Neutrophil (primary cell): ENCODE measurements around the gene KLHL17.

Experiments used
- H3K27ac ChIP-seq: fragments of 200-600 bp; sonication (generic); 2 replicates; pipeline ENCODE4 v1.5.1; 2016; ENCODE audit warnings: mild to moderate bottlenecking, moderate library complexity
- H3K27me3 ChIP-seq: fragments of 200-600 bp; sonication (generic); 2 replicates; pipeline ENCODE4 v1.6.0; 2016; ENCODE audit warnings: mild to moderate bottlenecking
- H3K36me3 ChIP-seq: fragments of 200-600 bp; sonication (generic); 2 replicates; pipeline ENCODE4 v1.5.1; 2017
- H3K4me1 ChIP-seq, 2 experiments: fragments of 200-600 bp in 1 of 2; sonication (generic) in 1 of 2; 1 replicate in 1 of 2; 2 replicates in 1 of 2; pipeline versions ENCODE4 v1.5.1 to v1.6.1; 2013 to 2016; ENCODE audit warnings: low read depth in 1 of 2, low read length in 1 of 2, mild to moderate bottlenecking in 1 of 2, moderate library complexity in 1 of 2; ENCODE audit not compliant: control insufficient read depth in 1 of 2, insufficient read depth in 1 of 2
- H3K4me3 ChIP-seq, 2 experiments: fragments of 200-600 bp in 1 of 2; sonication (generic) in 1 of 2; 1 replicate in 1 of 2; 2 replicates in 1 of 2; pipeline ENCODE4 v1.5.1; 2013 to 2016; ENCODE audit warnings: low read depth in 1 of 2, low read length in 1 of 2, mild to moderate bottlenecking in 1 of 2, moderate library complexity in 1 of 2
- H3K9me3 ChIP-seq: fragments of 200-600 bp; sonication (generic); 2 replicates; pipeline ENCODE4 v1.5.1; 2016
- TF ChIP-seq, protein P1 (sequence below): fragments of 200-600 bp; sonication (generic); IDR thresholded peaks from 2 replicates; pipeline ENCODE4 v1.5.1; 2016; ENCODE audit warnings: antibody characterized with exemption

The KLHL17 gene

GRCh38 chr1:953524-954320, 6.7 kb upstream of the KLHL17 start:
- peaks cover 57% of the 10 kb centered on the region for H3K36me3 ChIP-seq
- no peak overlapping the region for H3K27ac ChIP-seq
- H3K4me1 ChIP-seq: peaks cover 16 to 20% of the 10 kb centered on the region in 2 experiments
- H3K4me3 ChIP-seq: no peak overlapping the region
- no peaks in the 10 kb centered on the region for H3K27me3 ChIP-seq
- H3K9me3 ChIP-seq: no peaks in the 10 kb centered on the region
- TF ChIP-seq, protein P1, sequence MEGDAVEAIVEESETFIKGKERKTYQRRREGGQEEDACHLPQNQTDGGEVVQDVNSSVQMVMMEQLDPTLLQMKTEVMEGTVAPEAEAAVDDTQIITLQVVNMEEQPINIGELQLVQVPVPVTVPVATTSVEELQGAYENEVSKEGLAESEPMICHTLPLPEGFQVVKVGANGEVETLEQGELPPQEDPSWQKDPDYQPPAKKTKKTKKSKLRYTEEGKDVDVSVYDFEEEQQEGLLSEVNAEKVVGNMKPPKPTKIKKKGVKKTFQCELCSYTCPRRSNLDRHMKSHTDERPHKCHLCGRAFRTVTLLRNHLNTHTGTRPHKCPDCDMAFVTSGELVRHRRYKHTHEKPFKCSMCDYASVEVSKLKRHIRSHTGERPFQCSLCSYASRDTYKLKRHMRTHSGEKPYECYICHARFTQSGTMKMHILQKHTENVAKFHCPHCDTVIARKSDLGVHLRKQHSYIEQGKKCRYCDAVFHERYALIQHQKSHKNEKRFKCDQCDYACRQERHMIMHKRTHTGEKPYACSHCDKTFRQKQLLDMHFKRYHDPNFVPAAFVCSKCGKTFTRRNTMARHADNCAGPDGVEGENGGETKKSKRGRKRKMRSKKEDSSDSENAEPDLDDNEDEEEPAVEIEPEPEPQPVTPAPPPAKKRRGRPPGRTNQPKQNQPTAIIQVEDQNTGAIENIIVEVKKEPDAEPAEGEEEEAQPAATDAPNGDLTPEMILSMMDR: no peak

GRCh38 chr1:954927-955326, 5.5 kb upstream of the KLHL17 start:
- TF ChIP-seq, protein P1: no peak
- H3K4me1 ChIP-seq: peaks cover 27% of the 10 kb centered on the region in 2 experiments
- peaks cover 7% of the 10 kb centered on the region for H3K27me3 ChIP-seq
- H3K27ac ChIP-seq: peak overlapping the region; percentile 48
- no peak overlapping the region for H3K4me3 ChIP-seq
- H3K9me3 ChIP-seq: no peaks in the 10 kb centered on the region
- peaks cover 45% of the 10 kb centered on the region for H3K36me3 ChIP-seq

DNA sequence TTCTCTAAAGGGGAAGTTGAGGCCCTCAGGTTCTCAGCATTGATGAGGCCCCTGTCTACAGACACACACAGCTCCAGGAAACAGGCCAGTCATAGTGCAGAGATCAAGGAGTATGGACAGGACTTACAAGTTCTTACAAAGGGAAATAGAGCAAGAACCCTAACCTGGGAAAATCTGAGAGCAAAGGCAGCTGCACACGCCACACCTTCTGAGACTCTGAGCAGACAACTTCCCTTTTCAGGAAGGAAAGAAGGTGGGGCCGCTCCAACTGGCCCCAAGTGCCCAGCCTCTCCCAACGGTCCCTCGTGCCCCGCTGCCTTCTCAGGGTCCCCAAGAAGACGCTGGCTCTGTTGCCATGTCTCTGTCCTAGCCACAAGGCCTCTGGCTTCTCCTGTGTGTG, 4.9 kb upstream of the KLHL17 start:
- peaks cover 40% of the 10 kb centered on the region for H3K36me3 ChIP-seq
- peaks cover 29 to 31% of the 10 kb centered on the region in 2 experiments for H3K4me1 ChIP-seq
- TF ChIP-seq, protein P1: no peak
- H3K27me3 ChIP-seq: peaks cover 13% of the 10 kb centered on the region
- H3K27ac ChIP-seq: peak overlapping the region; percentile 48
- H3K4me3 ChIP-seq: no peak overlapping the region
- no peaks in the 10 kb centered on the region for H3K9me3 ChIP-seq

- peaks cover 23% of the 10 kb centered on the region for H3K27me3 ChIP-seq
- peaks cover 28% of the 10 kb centered on the region for H3K36me3 ChIP-seq
- H3K9me3 ChIP-seq: no peaks in the 10 kb centered on the region
- H3K4me1 ChIP-seq: peaks cover 36% of the 10 kb centered on the region in 2 experiments
- no peak overlapping the region for H3K27ac ChIP-seq
- TF ChIP-seq, protein P1: no peak
- H3K4me3 ChIP-seq: no peak overlapping the region
These were observed 3.7 kb upstream of the KLHL17 start for GRCh38 chr1:956636-957035.

DNA sequence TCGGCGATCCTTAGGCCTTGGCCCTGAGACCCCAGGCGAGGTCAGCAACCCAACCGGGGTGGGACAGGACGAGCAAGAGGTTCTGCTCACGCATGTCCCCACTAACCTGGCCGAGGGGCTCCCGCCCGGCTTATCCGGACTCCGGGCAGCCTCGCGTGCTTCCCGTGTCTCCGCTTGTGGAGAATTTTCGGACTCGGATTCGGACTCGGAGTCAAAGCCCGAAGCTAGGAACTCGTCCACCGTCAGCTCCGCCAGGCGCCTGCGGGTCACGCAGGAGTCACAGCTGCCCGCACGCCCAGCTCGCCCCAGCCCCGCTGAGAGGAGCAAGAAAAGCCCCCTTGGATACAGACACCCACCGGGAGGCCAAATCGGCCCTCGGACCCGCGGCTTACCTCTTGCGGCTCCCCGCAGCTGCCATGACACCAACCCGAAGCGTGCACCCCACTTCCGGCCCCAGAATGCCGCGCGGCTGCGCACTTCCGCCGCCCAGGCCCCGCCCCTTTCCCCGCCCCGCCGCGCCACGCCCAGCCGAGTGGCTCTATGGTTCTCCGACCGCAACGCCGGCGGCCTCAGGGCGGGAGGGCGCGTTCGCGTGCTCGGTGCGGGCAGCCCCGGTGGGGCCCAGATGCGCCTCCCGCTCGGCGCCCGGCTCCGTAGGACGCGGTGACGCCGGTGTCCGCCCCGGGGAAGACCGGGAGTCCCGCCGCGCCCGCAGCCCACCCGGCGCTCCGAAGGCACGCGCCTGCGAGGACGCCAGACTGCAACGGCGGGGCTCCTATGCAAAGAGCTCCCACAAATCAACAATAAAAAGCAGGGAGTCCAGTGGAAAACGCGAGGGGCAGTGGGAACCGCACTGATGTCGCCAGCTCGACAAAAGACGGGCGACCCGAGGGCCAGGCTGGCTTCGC, 1.3 kb upstream of the KLHL17 start, which contains the start of gene NOC2L:
Gene NOC2L, minus strand, starts transcription at position 434 of the 908 bp plus-strand sequence. Its CDS starts 16 bp downstream, at position 418.
- peaks cover 36% of the 10 kb centered on the region in 2 experiments for H3K4me1 ChIP-seq
- H3K4me3 ChIP-seq: peak within 1 kb of the TSS; percentile 92 to 100
- peaks cover 4% of the 10 kb centered on the region for H3K36me3 ChIP-seq
- no peaks in the 10 kb centered on the region for H3K9me3 ChIP-seq
- H3K27ac ChIP-seq: peak within 1 kb of the TSS; percentile 39
- TF ChIP-seq, protein P1: peak; percentile 35
- peaks cover 37% of the 10 kb centered on the region for H3K27me3 ChIP-seq
